Stimulated activated CD4-positive, alpha-beta T cell treated with anti-CD3 and anti-CD28 coated beads, Interleukin-1b, Interleukin-23, amount 100 ng/mL, for 4 hours (primary cell): ENCODE data around the gene SVIP.

Experiments
- DNase-seq, 2 donors: peaks; one replicate each; pipeline ENCODE4 v3.0.0-alpha.2; 2020; ENCODE audit warnings: low read depth in 2 of 2

SVIP gene

GRCh38 chr11:22829231-22830081 lies at the start of gene SVIP:
Gene SVIP, minus strand, starts transcription at chr11:22829801. Its CDS starts 53 bp downstream, at chr11:22829748.
- peak; percentile 94 to 95 for DNase-seq

GRCh38 chr11:22878604-22879003 lies 49.0 kb upstream of the SVIP start:
- no peak for DNase-seq

- no peak for DNase-seq
These were observed 48.4 kb upstream of the SVIP start for GRCh38 chr11:22878039-22878438.

- peak; percentile 11 to 48 for DNase-seq
These were observed 46.4 kb upstream of the SVIP start for GRCh38 chr11:22875869-22876473.

GRCh38 chr11:22869325-22869724 lies 39.7 kb upstream of the SVIP start:
- no peak for DNase-seq

- no peak for DNase-seq
These were observed 30.6 kb upstream of the SVIP start, which contains the start of gene CCDC179 for GRCh38 chr11:22860241-22860640. Gene CCDC179, minus strand, starts transcription at chr11:22860474. Its CDS starts 53 bp downstream, at chr11:22860421.

GRCh38 chr11:22859756-22860155 lies 30.2 kb upstream of the SVIP start:
- no peak for DNase-seq

GRCh38 chr11:22851477-22851876 lies 21.9 kb upstream of the SVIP start:
- no peak for DNase-seq

GRCh38 chr11:22846726-22847125 lies 17.1 kb upstream of the SVIP start:
- no peak for DNase-seq

- DNase-seq = no peak
These were observed 2.9 kb upstream of the SVIP start for GRCh38 chr11:22832315-22833015.

- no peak for DNase-seq
These were observed 447 bp upstream of the SVIP start for GRCh38 chr11:22830082-22830414.

- no peak for DNase-seq
These were observed 1.2 kb downstream of the SVIP start for GRCh38 chr11:22828373-22828772.

- no peak for DNase-seq
These were observed 7.4 kb downstream of the SVIP start for GRCh38 chr11:22822203-22822602.

- no peak for DNase-seq
These were observed 19.7 kb downstream of the SVIP start for GRCh38 chr11:22809893-22810292.

GRCh38 chr11:22808571-22809197 lies 20.9 kb downstream of the SVIP start:
- no peak for DNase-seq

GRCh38 chr11:22807855-22808570 lies 21.6 kb downstream of the SVIP start:
- DNase-seq = no peak

- no peak for DNase-seq
These were observed 22.2 kb downstream of the SVIP start for GRCh38 chr11:22807391-22807790.

- no peak for DNase-seq
These were observed 26.7 kb downstream of the SVIP start for GRCh38 chr11:22802861-22803260.

GRCh38 chr11:22800482-22800881 lies 29.1 kb downstream of the SVIP start:
- no peak for DNase-seq

GRCh38 chr11:22798901-22799300 lies 30.7 kb downstream of the SVIP start:
- DNase-seq = no peak

GRCh38 chr11:22797047-22797446 lies 32.6 kb downstream of the SVIP start:
- no peak for DNase-seq

GRCh38 chr11:22795914-22796313 lies 33.7 kb downstream of the SVIP start:
- no peak for DNase-seq
